Measurements from ENCODE around the gene AHSP.
"Not testable (repeated sequence)": the region's sequence is repeated elsewhere in the genome, so short reads cannot be mapped to it uniquely, and the experiment has no call there.

AHSP gene

GRCh38 chr16:31561426-31562233 is 33.9 kb downstream of the AHSP start:
- TF ChIP-seq, protein P1, sequence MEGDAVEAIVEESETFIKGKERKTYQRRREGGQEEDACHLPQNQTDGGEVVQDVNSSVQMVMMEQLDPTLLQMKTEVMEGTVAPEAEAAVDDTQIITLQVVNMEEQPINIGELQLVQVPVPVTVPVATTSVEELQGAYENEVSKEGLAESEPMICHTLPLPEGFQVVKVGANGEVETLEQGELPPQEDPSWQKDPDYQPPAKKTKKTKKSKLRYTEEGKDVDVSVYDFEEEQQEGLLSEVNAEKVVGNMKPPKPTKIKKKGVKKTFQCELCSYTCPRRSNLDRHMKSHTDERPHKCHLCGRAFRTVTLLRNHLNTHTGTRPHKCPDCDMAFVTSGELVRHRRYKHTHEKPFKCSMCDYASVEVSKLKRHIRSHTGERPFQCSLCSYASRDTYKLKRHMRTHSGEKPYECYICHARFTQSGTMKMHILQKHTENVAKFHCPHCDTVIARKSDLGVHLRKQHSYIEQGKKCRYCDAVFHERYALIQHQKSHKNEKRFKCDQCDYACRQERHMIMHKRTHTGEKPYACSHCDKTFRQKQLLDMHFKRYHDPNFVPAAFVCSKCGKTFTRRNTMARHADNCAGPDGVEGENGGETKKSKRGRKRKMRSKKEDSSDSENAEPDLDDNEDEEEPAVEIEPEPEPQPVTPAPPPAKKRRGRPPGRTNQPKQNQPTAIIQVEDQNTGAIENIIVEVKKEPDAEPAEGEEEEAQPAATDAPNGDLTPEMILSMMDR (IDR thresholded peaks at IDR 0.05; ENCODE audit: control extremely low read depth, extremely low read depth, low read depth, missing control alignments): no peak
- no peak for DNase-seq (ENCODE audit: extremely low spot score)
- CTCF ChIA-PET: no interaction called here
- POLR2A ChIA-PET: no interaction called here

DNA sequence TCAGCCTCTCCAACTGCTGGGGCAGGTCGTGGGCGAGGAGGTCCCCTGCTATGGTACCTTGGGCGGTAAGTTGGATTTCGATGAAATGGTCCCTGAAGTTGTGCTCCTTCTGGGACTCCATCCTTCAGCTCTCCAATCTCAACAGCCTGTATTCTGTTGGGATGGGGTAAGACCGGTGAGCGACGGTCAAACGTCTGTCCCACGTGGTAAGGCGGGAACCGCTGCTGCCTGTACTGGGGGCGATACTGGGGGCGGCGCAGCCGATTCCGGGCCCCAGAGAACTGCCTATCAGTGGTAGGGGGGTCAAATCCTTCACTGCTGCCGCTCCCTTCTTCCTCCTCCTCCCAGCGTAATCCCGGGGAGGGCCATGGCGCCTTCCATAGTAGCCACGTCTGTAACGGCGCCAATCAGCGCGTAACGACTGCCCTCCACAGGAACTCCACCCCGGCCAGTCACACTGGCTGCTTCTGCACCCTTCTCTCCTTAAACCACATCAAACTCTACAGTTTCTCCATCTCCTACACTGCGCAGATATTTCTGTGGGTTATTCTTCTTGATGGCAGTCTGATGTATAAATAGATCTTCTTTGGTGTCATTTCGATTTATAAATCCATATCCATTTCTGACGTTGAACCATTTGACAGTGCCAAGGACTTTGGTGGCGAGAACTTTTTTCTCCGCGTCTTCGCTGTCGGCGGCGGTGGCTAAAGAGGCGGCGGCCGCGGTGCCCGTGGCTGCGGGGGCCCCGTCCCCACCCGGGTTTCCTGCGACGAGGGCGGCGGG is 41.1 kb downstream of the AHSP start:
- DNase-seq (ENCODE audit: extremely low spot score): no peak
- ChIA-PET POLR2A (no interaction called here), CTCF (no interaction called here)
- TF ChIP-seq, protein P1 (IDR thresholded peaks at IDR 0.05; ENCODE audit: control extremely low read depth, extremely low read depth, low read depth, missing control alignments): no peak

- TF ChIP-seq, protein P1 (IDR thresholded peaks at IDR 0.05; ENCODE audit: control extremely low read depth, extremely low read depth, low read depth, missing control alignments): no peak
- no peak for DNase-seq (ENCODE audit: extremely low spot score)
- ChIA-PET CTCF (no interaction called here), POLR2A (no interaction called here)
Observed at GRCh38 chr16:31569360-31569717, 41.6 kb downstream of the AHSP start.

DNA sequence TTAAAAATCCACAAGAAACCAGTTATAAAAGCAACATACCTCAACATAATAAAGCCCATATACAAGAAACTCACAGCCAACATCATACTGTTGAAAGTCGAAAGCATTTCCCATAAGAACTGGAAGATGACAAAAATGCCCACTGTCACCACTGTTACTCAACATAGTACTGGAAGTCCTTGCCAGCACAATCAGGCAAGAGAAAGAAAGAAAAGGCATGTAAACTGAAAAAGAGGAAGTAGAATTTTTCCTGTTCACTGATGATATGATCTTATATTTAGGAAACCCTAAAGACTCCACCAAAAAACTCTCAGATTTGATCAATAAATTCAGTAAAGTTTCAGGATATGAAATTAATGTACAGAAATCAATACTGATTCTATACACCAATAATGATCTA is 45.1 kb downstream of the AHSP start:
- POLR2A ChIA-PET: no interaction called here
- TF ChIP-seq, protein P1 (IDR thresholded peaks at IDR 0.05; ENCODE audit: control extremely low read depth, extremely low read depth, low read depth, missing control alignments): no peak
- DNase-seq (ENCODE audit: extremely low spot score): no peak
- CTCF ChIA-PET: no interaction called here

DNA sequence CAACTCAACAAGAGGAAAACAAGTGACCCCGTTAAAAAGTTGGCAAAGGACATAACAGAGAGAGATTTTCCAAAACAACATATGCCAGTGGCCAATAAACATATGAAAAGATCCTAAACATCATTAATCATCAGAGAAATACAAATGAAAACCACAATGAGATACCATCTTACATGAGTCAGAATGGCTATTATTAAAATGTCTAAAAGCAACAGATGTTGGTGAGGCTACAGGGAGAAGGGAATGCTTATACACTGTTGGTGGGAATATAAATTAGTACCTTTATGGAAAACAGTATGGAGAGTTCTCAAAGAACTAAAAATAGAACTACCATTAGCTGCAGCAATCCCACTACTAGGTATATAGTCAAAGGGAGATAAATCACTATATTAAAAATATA is 46.5 kb downstream of the AHSP start:
- DNase-seq (ENCODE audit: extremely low spot score); POLR2A ChIA-PET; CTCF ChIA-PET: not testable (repeated sequence)

DNA sequence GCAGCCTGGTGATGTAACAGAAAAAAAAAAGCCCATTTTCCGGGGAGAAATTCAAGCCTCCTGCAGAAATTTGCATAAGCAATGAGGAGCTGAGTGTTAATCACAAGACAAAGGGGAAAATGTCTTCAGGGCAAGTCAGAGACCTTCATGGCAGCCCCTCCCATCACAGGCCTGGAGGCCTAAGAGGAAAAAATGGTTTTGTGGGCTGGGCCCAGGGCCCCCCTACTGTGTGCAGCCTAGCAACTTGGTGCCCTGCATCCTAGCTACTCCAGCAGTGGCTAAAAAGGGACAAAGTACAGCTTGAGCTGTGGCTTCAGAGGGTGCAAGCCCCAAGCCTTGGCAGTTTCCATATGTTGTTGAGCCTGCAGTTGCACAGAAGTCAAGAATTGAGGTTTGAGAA is 49.7 kb downstream of the AHSP start:
- CTCF ChIA-PET: no interaction called here

More for the DNA sequence above, 49.7 kb downstream of the AHSP start:
- no peak for DNase-seq (ENCODE audit: extremely low spot score)
- POLR2A ChIA-PET: no interaction called here
- TF ChIP-seq, protein P1 (IDR thresholded peaks at IDR 0.05; ENCODE audit: control extremely low read depth, extremely low read depth, low read depth, missing control alignments): no peak
